Panc1 (cell line): Measurements from ENCODE around the gene C13orf46. TPM values are rescaled to one million over a fixed set of nuclear protein-coding genes. Genes with fewer than 3 reads are reported as not detected.

ENCODE experiments used
- ATAC-seq: fragments of 200-7000 bp; cut with Tn5 transposase; 2 replicates; pipeline ENCODE4 v1.9.1; 2020; ENCODE audit warnings: mild to moderate bottlenecking, moderate library complexity
- BruUV-seq: library from RNA; stranded (reverse); fragments of 400-500 nt; replicated peaks from 2 replicates; lab custom pipeline; 2021; lab: Mats Ljungman, UMichigan
- CTCF ChIA-PET: fragments of 300-600 bp; sonication (Branson Sonifier 250); formaldehyde crosslinking; loops from one replicate; lab custom pipeline; 2022; ENCODE audit warnings: antibody characterized with exemption; lab: Charles Lee
- POLR2A ChIA-PET: fragments of 300-600 bp; sonication (Branson Sonifier 250); formaldehyde crosslinking; loops from one replicate; lab custom pipeline; 2022; ENCODE audit warnings: antibody characterized with exemption; lab: Charles Lee
- DNase-seq: peaks from one replicate; pipeline ENCODE4 v3.0.0-alpha.2; 2010; ENCODE audit warnings: low read depth, low spot score
- H3K27ac ChIP-seq: 2 replicates; pipeline ENCODE4 v1.5.1; 2011; ENCODE audit warnings: mild to moderate bottlenecking, low read length, inconsistent platforms
- H3K27me3 ChIP-seq: fragments of 200-500 bp; sonication (Bioruptor generic); 2 replicates; pipeline ENCODE4 v1.6.0; 2014; ENCODE audit warnings: low read length, inconsistent platforms; ENCODE audit not compliant: control insufficient read depth, insufficient read depth
- H3K36me3 ChIP-seq: fragments of 200-500 bp; sonication (Bioruptor generic); 2 replicates; pipeline ENCODE4 v1.5.1; 2014; ENCODE audit warnings: inconsistent platforms, mild to moderate bottlenecking, low read length, moderate library complexity; ENCODE audit not compliant: control insufficient read depth, insufficient read depth
- H3K4me1 ChIP-seq: 2 replicates; pipeline ENCODE4 v1.5.1; 2011; ENCODE audit warnings: inconsistent platforms, mild to moderate bottlenecking, low read length, moderate library complexity; ENCODE audit not compliant: control insufficient read depth, insufficient read depth
- H3K4me3 ChIP-seq, 2 experiments: 2 replicates each; pipeline ENCODE4 v1.5.1; 2011 to 2012; ENCODE audit warnings: low read depth in 2 of 2, low read length in 2 of 2, mild to moderate bottlenecking in 2 of 2, inconsistent platforms in 1 of 2, moderate library complexity in 1 of 2
- H3K9me3 ChIP-seq: fragments of 200-500 bp; sonication (Bioruptor generic); 2 replicates; pipeline ENCODE4 v1.5.1; 2014; ENCODE audit warnings: low read depth, mild to moderate bottlenecking, inconsistent platforms, low read length, moderate library complexity; ENCODE audit not compliant: control insufficient read depth, insufficient read depth
- POLR2AphosphoS5 ChIP-seq: IDR thresholded peaks from 2 replicates; pipeline ENCODE4 v1.6.1; 2012; ENCODE audit warnings: mild to moderate bottlenecking, low read depth, low read length, moderate library complexity
- SIN3A ChIP-seq: IDR thresholded peaks from 2 replicates; pipeline ENCODE4 v1.6.1; 2012; ENCODE audit warnings: low read depth, mild to moderate bottlenecking, low read length, moderate library complexity, borderline replicate concordance; ENCODE audit not compliant: insufficient read depth
- TCF7L2 ChIP-seq: IDR thresholded peaks from 2 replicates; pipeline ENCODE4 v1.6.1; 2011; ENCODE audit warnings: mild to moderate bottlenecking, low read depth, low read length, inconsistent platforms
- in situ Hi-C: cut with HindIII; loops from 2 replicates; pipeline ENCODE4 v1.10.0; 2016; ENCODE audit warnings: low sequenced_read_pairs, low pct_unique_long_range_greater_than_20kb
- intact Hi-C: fragments of 100-400 bp; cut with micrococcal nuclease; formaldehyde crosslinking; loops from one replicate; pipeline ENCODE4 v1.10.0; 2022; ENCODE audit not compliant: unreplicated experiment
- total RNA-seq: library from RNA; stranded (reverse); gene quantifications from one replicate; pipeline ENCODE4 v1.2.1, GENCODE V29; 2021; ENCODE audit not compliant: unreplicated experiment
- TF ChIP-seq, protein P1 (sequence below): fragments of 450-650 bp; IDR thresholded peaks from 2 replicates; pipeline ENCODE4 v1.5.1; 2017; ENCODE audit warnings: mild to moderate bottlenecking
- TF ChIP-seq, protein P2 (sequence below), 2 experiments: IDR thresholded peaks; 2 replicates each; pipeline ENCODE4 v1.6.1; 2011 to 2012; ENCODE audit warnings: low read depth in 2 of 2, control low read depth in 1 of 2, low read length in 1 of 2, mild to moderate bottlenecking in 1 of 2, moderate library complexity in 1 of 2; ENCODE audit not compliant: insufficient read depth in 1 of 2

Gene C13orf46
- total RNA-seq, 1 experiment from 2014 or later: 2.6 TPM

DNA sequence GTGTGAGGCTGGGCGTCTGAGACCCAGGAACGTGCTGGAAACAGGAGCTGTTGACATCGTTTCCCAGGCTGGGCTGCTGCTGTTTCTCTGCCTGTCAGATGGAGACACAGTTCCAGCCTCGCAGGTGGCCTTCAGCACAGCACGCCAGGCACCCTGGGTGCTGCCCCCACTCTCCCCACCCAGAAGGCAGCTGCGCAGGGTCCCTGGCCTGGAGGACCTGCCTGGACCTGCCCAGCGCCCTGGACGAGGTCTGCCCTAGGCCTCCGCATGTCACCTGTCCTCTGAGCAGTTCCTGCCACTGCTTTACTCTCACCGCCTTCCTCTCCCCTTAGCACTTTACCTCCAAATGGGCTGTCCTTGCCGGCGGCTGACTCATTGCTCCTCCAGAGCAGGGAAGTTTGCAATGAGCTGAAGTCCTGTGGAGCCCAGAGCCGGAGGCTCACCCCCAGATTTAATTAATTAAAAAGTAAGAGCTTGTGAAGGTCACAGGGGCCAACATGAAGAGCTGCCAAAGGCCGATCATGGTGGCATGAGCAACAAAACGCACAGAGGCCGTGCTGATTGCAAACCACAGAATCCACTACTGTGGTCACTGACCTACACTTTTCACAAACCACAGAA, 32.2 kb downstream of the C13orf46 start:
- Histone ChIP-seq H3K27me3 (no peaks in the 10 kb centered on the region), H3K9me3 (no peaks in the 10 kb centered on the region), H3K36me3 (no peaks in the 10 kb centered on the region), H3K4me3 (no peak overlapping the region), H3K27ac (no peak overlapping the region), H3K4me1 (no peaks in the 10 kb centered on the region)
- intact Hi-C loops: no loop called here
- CTCF ChIA-PET: no interaction called here
- in situ Hi-C loops: no loop called here
- DNase-seq (no peak), ATAC-seq (no peak)
- BruUV-seq: no TSS peak
- TF ChIP-seq POLR2AphosphoS5 (no peak), TCF7L2 (no peak), SIN3A (no peak)
- TF ChIP-seq, protein P1, sequence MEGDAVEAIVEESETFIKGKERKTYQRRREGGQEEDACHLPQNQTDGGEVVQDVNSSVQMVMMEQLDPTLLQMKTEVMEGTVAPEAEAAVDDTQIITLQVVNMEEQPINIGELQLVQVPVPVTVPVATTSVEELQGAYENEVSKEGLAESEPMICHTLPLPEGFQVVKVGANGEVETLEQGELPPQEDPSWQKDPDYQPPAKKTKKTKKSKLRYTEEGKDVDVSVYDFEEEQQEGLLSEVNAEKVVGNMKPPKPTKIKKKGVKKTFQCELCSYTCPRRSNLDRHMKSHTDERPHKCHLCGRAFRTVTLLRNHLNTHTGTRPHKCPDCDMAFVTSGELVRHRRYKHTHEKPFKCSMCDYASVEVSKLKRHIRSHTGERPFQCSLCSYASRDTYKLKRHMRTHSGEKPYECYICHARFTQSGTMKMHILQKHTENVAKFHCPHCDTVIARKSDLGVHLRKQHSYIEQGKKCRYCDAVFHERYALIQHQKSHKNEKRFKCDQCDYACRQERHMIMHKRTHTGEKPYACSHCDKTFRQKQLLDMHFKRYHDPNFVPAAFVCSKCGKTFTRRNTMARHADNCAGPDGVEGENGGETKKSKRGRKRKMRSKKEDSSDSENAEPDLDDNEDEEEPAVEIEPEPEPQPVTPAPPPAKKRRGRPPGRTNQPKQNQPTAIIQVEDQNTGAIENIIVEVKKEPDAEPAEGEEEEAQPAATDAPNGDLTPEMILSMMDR: no peak
- TF ChIP-seq, protein P2, sequence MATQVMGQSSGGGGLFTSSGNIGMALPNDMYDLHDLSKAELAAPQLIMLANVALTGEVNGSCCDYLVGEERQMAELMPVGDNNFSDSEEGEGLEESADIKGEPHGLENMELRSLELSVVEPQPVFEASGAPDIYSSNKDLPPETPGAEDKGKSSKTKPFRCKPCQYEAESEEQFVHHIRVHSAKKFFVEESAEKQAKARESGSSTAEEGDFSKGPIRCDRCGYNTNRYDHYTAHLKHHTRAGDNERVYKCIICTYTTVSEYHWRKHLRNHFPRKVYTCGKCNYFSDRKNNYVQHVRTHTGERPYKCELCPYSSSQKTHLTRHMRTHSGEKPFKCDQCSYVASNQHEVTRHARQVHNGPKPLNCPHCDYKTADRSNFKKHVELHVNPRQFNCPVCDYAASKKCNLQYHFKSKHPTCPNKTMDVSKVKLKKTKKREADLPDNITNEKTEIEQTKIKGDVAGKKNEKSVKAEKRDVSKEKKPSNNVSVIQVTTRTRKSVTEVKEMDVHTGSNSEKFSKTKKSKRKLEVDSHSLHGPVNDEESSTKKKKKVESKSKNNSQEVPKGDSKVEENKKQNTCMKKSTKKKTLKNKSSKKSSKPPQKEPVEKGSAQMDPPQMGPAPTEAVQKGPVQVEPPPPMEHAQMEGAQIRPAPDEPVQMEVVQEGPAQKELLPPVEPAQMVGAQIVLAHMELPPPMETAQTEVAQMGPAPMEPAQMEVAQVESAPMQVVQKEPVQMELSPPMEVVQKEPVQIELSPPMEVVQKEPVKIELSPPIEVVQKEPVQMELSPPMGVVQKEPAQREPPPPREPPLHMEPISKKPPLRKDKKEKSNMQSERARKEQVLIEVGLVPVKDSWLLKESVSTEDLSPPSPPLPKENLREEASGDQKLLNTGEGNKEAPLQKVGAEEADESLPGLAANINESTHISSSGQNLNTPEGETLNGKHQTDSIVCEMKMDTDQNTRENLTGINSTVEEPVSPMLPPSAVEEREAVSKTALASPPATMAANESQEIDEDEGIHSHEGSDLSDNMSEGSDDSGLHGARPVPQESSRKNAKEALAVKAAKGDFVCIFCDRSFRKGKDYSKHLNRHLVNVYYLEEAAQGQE (IDR thresholded peaks at IDR 0.05; ENCODE audit: insufficient read depth in 1 of 2, low read depth in 2 of 2, low read length in 1 of 2): no peak
- POLR2A ChIA-PET: no interaction called here

DNA sequence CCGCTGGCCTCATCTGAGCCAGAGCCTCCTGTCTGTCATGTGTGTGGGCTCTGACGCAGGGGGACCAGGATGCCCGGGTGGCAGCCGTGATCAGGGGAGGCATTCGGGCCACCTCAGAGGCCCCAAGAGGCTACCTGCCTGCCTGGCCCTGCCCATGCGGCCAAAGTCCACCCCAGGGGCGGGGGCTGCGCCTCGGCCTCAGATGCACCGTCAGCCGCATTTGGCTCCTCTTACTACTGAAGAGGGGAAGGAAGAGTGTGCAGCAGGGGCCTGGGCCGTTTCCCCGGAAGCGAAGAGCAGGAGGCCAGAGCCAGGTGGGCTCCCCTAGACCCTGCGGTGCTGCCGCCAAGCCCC, 34.0 kb downstream of the C13orf46 start:
- ATAC-seq (no peak), DNase-seq (no peak)
- Histone ChIP-seq H3K36me3 (no peaks in the 10 kb centered on the region), H3K4me1 (no peaks in the 10 kb centered on the region), H3K4me3 (no peak overlapping the region), H3K27me3 (no peaks in the 10 kb centered on the region), H3K27ac (no peak overlapping the region), H3K9me3 (no peaks in the 10 kb centered on the region)
- POLR2A ChIA-PET: no interaction called here
- TF ChIP-seq TCF7L2: no peak
- TF ChIP-seq, protein P1: no peak
- TF ChIP-seq, protein P2 (IDR thresholded peaks at IDR 0.05; ENCODE audit: insufficient read depth in 1 of 2, low read depth in 2 of 2, low read length in 1 of 2): no peak
- TF ChIP-seq SIN3A: no peak
- no peak for TF ChIP-seq POLR2AphosphoS5
- intact Hi-C loops (no loop called here), in situ Hi-C loops (no loop called here)
- no TSS peak for BruUV-seq
- CTCF ChIA-PET: no interaction called here
